ENCODE data around the gene MTURN. TPM values are rescaled to one million over a fixed set of nuclear protein-coding genes. Genes with fewer than 3 reads are reported as not detected.

MTURN gene
- polyA plus RNA-seq, 1 donor from 2014 or later: 75.5 TPM

DNA sequence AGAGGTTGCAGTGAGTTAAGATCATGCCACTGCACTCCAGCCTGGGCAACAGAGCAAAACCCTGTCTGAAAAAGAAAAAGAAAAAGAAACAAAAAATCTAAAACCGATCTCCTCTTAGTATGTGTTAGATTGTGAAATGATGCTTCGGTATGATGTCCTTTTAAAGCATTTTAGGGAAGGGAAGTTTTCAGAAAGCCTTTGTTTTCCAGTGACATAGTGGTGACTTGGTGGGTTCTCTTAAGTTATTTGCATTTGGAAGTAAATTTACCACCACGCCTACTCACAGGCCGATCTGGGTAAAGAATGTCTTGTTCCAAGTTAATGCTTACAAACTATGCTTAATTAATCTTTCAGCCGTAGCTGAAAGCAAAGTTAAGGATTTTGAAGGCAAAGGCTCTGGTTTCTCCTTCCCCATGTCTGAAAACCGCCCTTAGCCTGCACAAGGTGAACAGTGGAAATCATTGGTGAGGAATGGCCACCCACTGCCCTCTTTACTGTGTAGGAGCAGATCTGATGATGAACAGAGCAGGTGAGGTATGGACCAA, 10.7 kb downstream of the MTURN start:
- Histone ChIP-seq H3K9me3 (ENCODE audit: low read length) (no peaks in the 10 kb centered on the region), H3K4me2 (ENCODE audit: low read length) (no peak overlapping the region), H3K4me3 (ENCODE audit: low read length) (no peak overlapping the region), H3K27me3 (ENCODE audit: insufficient read depth, low read depth, low read length) (no peaks in the 10 kb centered on the region), H3K27ac (ENCODE audit: low read length) (no peak overlapping the region), H3K79me2 (replicated peaks; ENCODE audit: insufficient read depth, low read length) (no peaks in the 10 kb centered on the region), H3K36me3 (ENCODE audit: insufficient read depth, low read length) (no peaks in the 10 kb centered on the region), H3K9ac (ENCODE audit: low read length) (no peak overlapping the region), H4K20me1 (ENCODE audit: insufficient read depth) (no peaks in the 10 kb centered on the region), H3F3A (ENCODE audit: insufficient read depth, low read length, poor library complexity, severe bottlenecking) (peaks cover 3% of the 10 kb centered on the region), H3K9me2 (ENCODE audit: insufficient read depth, low read length) (no peaks in the 10 kb centered on the region), H2AFZ (ENCODE audit: low read depth, low read length) (no peak overlapping the region)
- TF ChIP-seq EP300 (conservative IDR thresholded peaks at IDR 0.05; ENCODE audit: poor library complexity, severe bottlenecking) (no peak), SMC3 (conservative IDR thresholded peaks at IDR 0.05; ENCODE audit: poor library complexity) (no peak), MXI1 (conservative IDR thresholded peaks at IDR 0.05; ENCODE audit: poor library complexity, severe bottlenecking) (no peak), TAF1 (IDR thresholded peaks at IDR 0.05; ENCODE audit: low read depth) (no peak), EZH2 (IDR thresholded peaks at IDR 0.05; ENCODE audit: borderline replicate concordance, insufficient read depth, low read length, poor library complexity, severe bottlenecking) (no peak), POLR2AphosphoS5 (IDR thresholded peaks at IDR 0.05) (no peak), RAD21 (conservative IDR thresholded peaks at IDR 0.05) (no peak)
- TF ChIP-seq, protein P1, sequence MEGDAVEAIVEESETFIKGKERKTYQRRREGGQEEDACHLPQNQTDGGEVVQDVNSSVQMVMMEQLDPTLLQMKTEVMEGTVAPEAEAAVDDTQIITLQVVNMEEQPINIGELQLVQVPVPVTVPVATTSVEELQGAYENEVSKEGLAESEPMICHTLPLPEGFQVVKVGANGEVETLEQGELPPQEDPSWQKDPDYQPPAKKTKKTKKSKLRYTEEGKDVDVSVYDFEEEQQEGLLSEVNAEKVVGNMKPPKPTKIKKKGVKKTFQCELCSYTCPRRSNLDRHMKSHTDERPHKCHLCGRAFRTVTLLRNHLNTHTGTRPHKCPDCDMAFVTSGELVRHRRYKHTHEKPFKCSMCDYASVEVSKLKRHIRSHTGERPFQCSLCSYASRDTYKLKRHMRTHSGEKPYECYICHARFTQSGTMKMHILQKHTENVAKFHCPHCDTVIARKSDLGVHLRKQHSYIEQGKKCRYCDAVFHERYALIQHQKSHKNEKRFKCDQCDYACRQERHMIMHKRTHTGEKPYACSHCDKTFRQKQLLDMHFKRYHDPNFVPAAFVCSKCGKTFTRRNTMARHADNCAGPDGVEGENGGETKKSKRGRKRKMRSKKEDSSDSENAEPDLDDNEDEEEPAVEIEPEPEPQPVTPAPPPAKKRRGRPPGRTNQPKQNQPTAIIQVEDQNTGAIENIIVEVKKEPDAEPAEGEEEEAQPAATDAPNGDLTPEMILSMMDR (IDR thresholded peaks at IDR 0.05; ENCODE audit: poor library complexity, severe bottlenecking): no peak
- TF ChIP-seq, protein P2, sequence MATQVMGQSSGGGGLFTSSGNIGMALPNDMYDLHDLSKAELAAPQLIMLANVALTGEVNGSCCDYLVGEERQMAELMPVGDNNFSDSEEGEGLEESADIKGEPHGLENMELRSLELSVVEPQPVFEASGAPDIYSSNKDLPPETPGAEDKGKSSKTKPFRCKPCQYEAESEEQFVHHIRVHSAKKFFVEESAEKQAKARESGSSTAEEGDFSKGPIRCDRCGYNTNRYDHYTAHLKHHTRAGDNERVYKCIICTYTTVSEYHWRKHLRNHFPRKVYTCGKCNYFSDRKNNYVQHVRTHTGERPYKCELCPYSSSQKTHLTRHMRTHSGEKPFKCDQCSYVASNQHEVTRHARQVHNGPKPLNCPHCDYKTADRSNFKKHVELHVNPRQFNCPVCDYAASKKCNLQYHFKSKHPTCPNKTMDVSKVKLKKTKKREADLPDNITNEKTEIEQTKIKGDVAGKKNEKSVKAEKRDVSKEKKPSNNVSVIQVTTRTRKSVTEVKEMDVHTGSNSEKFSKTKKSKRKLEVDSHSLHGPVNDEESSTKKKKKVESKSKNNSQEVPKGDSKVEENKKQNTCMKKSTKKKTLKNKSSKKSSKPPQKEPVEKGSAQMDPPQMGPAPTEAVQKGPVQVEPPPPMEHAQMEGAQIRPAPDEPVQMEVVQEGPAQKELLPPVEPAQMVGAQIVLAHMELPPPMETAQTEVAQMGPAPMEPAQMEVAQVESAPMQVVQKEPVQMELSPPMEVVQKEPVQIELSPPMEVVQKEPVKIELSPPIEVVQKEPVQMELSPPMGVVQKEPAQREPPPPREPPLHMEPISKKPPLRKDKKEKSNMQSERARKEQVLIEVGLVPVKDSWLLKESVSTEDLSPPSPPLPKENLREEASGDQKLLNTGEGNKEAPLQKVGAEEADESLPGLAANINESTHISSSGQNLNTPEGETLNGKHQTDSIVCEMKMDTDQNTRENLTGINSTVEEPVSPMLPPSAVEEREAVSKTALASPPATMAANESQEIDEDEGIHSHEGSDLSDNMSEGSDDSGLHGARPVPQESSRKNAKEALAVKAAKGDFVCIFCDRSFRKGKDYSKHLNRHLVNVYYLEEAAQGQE (IDR thresholded peaks at IDR 0.05; ENCODE audit: borderline replicate concordance): no peak

DNA sequence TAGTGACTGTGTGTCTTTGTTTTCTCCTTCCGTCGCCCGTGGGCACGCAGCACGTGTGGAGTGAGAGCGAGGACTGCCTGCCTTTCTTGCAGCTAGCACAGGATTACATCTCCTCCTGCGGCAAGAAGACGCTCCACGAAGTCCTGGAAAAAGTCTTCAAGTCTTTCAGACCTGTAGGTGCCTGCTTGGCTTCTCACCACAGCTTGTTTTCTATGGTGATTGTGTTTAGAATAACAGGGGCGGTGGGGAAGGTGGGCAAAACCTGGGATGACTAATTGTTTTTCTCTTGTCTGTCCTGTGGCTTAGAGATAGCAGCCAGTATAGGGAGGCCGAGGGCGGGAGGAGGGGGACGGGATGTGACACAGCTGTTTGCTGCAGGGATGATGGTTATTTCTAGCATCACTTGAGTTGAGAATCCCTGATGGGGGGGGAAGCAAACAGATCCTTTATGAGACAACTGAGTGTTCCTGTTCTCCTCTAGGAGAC, 11.4 kb downstream of the MTURN start:
- no peaks in the 10 kb centered on the region for H3K9me3 ChIP-seq (ENCODE audit: low read length)
- no peak overlapping the region for H3K9ac ChIP-seq (ENCODE audit: low read length)
- no peak overlapping the region for H2AFZ ChIP-seq (ENCODE audit: low read depth, low read length)
- H4K20me1 ChIP-seq (ENCODE audit: insufficient read depth): no peaks in the 10 kb centered on the region
- peaks cover 3% of the 10 kb centered on the region for H3F3A ChIP-seq (ENCODE audit: insufficient read depth, low read length, poor library complexity, severe bottlenecking)
- no peak overlapping the region for H3K4me2 ChIP-seq (ENCODE audit: low read length)
- H3K4me3 ChIP-seq (ENCODE audit: low read length): no peak overlapping the region
- no peak overlapping the region for H3K27ac ChIP-seq (ENCODE audit: low read length)
- no peaks in the 10 kb centered on the region for H3K36me3 ChIP-seq (ENCODE audit: insufficient read depth, low read length)
- H3K27me3 ChIP-seq (ENCODE audit: insufficient read depth, low read depth, low read length): no peaks in the 10 kb centered on the region
- H3K9me2 ChIP-seq (ENCODE audit: insufficient read depth, low read length): no peaks in the 10 kb centered on the region
- H3K79me2 ChIP-seq (replicated peaks; ENCODE audit: insufficient read depth, low read length): no peaks in the 10 kb centered on the region
- TF ChIP-seq TAF1 (IDR thresholded peaks at IDR 0.05; ENCODE audit: low read depth) (no peak), MXI1 (conservative IDR thresholded peaks at IDR 0.05; ENCODE audit: poor library complexity, severe bottlenecking) (no peak), RAD21 (conservative IDR thresholded peaks at IDR 0.05) (no peak), EP300 (conservative IDR thresholded peaks at IDR 0.05; ENCODE audit: poor library complexity, severe bottlenecking) (no peak), SMC3 (conservative IDR thresholded peaks at IDR 0.05; ENCODE audit: poor library complexity) (no peak), POLR2AphosphoS5 (IDR thresholded peaks at IDR 0.05) (no peak), EZH2 (IDR thresholded peaks at IDR 0.05; ENCODE audit: borderline replicate concordance, insufficient read depth, low read length, poor library complexity, severe bottlenecking) (no peak)
- TF ChIP-seq, protein P2 (IDR thresholded peaks at IDR 0.05; ENCODE audit: borderline replicate concordance): no peak
- TF ChIP-seq, protein P1 (IDR thresholded peaks at IDR 0.05; ENCODE audit: poor library complexity, severe bottlenecking): no peak
